ENCODE measurements around the gene SLC2A4RG.

SLC2A4RG gene

GRCh38 chr20:63739130-63740069 is at the start of gene SLC2A4RG:
SLC2A4RG (plus strand) TSS chr20:63739776; CDS start chr20:63739913, 137 bp downstream.
- DNase-seq = peak; percentile 53

GRCh38 chr20:63690003-63690897 is 49.3 kb upstream of the SLC2A4RG start:
- DNase-seq = no peak

- no peak for DNase-seq
These were observed 48.5 kb upstream of the SLC2A4RG start for GRCh38 chr20:63690898-63691710.

GRCh38 chr20:63691711-63692435 is 47.7 kb upstream of the SLC2A4RG start:
- DNase-seq = no peak

- no peak for DNase-seq
These were observed 47.0 kb upstream of the SLC2A4RG start for GRCh38 chr20:63692436-63693082.

GRCh38 chr20:63693083-63693732 is 46.4 kb upstream of the SLC2A4RG start:
- no peak for DNase-seq

- DNase-seq = no peak
These were observed 45.6 kb upstream of the SLC2A4RG start for GRCh38 chr20:63693733-63694583.

GRCh38 chr20:63694584-63695423 is 44.8 kb upstream of the SLC2A4RG start:
- DNase-seq = no peak

GRCh38 chr20:63695424-63696305 is 43.9 kb upstream of the SLC2A4RG start:
- DNase-seq = no peak

- no peak for DNase-seq
These were observed 43.3 kb upstream of the SLC2A4RG start for GRCh38 chr20:63696306-63696627.

GRCh38 chr20:63696628-63697356 is 42.8 kb upstream of the SLC2A4RG start, which contains the start of gene TNFRSF6B:
TNFRSF6B (plus strand) TSS chr20:63696652; CDS start chr20:63696768, 116 bp downstream.
- DNase-seq = no peak

- no peak for DNase-seq
These were observed 42.2 kb upstream of the SLC2A4RG start for GRCh38 chr20:63697357-63697867.

- DNase-seq = no peak
These were observed 41.6 kb upstream of the SLC2A4RG start for GRCh38 chr20:63697868-63698545.

- no peak for DNase-seq
These were observed 40.7 kb upstream of the SLC2A4RG start for GRCh38 chr20:63698739-63699465.

GRCh38 chr20:63699466-63700198 is 39.9 kb upstream of the SLC2A4RG start:
- DNase-seq = no peak
